GM18858 (cell line): ENCODE results near the gene SLC6A5.
"Not testable (repeated sequence)": the region's sequence is repeated elsewhere in the genome, so short reads cannot be mapped to it uniquely, and the experiment has no call there.

ENCODE experiments used
- ATAC-seq: cut with Tn5 transposase; IDR thresholded peaks from one replicate; pipeline ENCODE4 v1.9.1; 2021; ENCODE audit not compliant: unreplicated experiment

The SLC6A5 gene

GRCh38 chr11:20599221-20600019, at the start of gene SLC6A5:
Gene SLC6A5 (plus strand): TSS chr11:20599608. CDS start chr11:20599673, 65 bp downstream.
- ATAC-seq = no peak

GRCh38 chr11:20551096-20551495, 48.3 kb upstream of the SLC6A5 start:
- no peak for ATAC-seq

GRCh38 chr11:20555783-20556182, 43.6 kb upstream of the SLC6A5 start:
- ATAC-seq = no peak

GRCh38 chr11:20556396-20556795, 43.0 kb upstream of the SLC6A5 start:
- not testable (repeated sequence) for ATAC-seq

- no peak for ATAC-seq
These were observed 40.7 kb upstream of the SLC6A5 start for GRCh38 chr11:20558741-20559140.

GRCh38 chr11:20559523-20560300, 39.7 kb upstream of the SLC6A5 start:
- no peak for ATAC-seq

- ATAC-seq = no peak
These were observed 37.5 kb upstream of the SLC6A5 start for GRCh38 chr11:20561915-20562314.

- ATAC-seq = no peak
These were observed 35.5 kb upstream of the SLC6A5 start for GRCh38 chr11:20563866-20564265.

GRCh38 chr11:20564846-20565635, 34.4 kb upstream of the SLC6A5 start:
- ATAC-seq = no peak

GRCh38 chr11:20566115-20566514, 33.3 kb upstream of the SLC6A5 start:
- ATAC-seq = not testable (repeated sequence)

GRCh38 chr11:20566591-20567434, 32.6 kb upstream of the SLC6A5 start:
- no peak for ATAC-seq

- not testable (repeated sequence) for ATAC-seq
These were observed 19.7 kb upstream of the SLC6A5 start for GRCh38 chr11:20579725-20580124.

GRCh38 chr11:20583201-20583600, 16.2 kb upstream of the SLC6A5 start:
- ATAC-seq = no peak

GRCh38 chr11:20584093-20584774, 15.2 kb upstream of the SLC6A5 start:
- ATAC-seq = no peak

- no peak for ATAC-seq
These were observed 9.6 kb upstream of the SLC6A5 start for GRCh38 chr11:20589796-20590195.

GRCh38 chr11:20590381-20590780, 9.0 kb upstream of the SLC6A5 start:
- no peak for ATAC-seq

GRCh38 chr11:20592741-20593140, 6.7 kb upstream of the SLC6A5 start:
- ATAC-seq = no peak

- no peak for ATAC-seq
These were observed 4.9 kb upstream of the SLC6A5 start for GRCh38 chr11:20594274-20595061.

GRCh38 chr11:20595101-20595500, 4.3 kb upstream of the SLC6A5 start:
- ATAC-seq = no peak
